ENCODE data around the gene CACYBP.

Gene CACYBP

DNA sequence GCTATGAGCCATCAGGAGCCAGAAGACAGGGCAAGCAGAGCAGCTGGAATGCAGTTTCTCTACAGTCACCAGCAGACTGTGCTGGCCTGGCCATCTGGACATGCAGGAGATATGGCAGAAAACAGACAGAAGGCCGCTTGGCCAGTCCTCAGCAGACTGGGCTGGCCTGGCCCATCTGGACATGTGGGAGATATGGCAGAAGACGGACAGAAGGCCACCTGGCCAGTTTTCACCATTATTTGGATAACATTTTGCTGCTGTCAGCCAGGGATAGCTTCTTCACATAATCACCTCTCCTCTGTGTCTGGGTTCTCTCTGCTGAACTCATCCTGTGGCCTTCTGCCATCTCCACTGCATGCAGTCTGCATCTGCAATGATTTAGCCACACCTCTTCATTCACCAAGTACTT is 25.0 kb upstream of the CACYBP start:
- DNase-seq (ENCODE audit: low read depth): no peak

DNA sequence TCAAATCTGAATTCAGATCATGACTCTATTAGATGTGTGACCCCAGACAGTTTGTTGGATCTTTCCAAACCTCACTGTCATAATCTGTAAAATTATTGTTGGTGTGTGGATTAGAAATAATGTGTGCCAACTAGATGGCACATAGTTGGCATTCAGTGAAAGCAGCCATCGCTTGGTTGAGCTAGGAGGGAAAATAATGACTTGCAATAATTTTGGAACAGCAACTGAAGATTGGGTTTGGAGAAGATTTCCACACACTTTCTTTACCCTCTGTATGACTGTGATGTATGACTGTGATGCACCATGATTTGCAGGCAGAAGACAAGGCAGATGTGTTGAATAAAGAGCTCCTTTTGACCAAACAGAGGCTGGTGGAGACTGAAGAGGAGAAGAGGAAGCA is 24.0 kb upstream of the CACYBP start:
- no peak for DNase-seq (ENCODE audit: low read depth)

DNA sequence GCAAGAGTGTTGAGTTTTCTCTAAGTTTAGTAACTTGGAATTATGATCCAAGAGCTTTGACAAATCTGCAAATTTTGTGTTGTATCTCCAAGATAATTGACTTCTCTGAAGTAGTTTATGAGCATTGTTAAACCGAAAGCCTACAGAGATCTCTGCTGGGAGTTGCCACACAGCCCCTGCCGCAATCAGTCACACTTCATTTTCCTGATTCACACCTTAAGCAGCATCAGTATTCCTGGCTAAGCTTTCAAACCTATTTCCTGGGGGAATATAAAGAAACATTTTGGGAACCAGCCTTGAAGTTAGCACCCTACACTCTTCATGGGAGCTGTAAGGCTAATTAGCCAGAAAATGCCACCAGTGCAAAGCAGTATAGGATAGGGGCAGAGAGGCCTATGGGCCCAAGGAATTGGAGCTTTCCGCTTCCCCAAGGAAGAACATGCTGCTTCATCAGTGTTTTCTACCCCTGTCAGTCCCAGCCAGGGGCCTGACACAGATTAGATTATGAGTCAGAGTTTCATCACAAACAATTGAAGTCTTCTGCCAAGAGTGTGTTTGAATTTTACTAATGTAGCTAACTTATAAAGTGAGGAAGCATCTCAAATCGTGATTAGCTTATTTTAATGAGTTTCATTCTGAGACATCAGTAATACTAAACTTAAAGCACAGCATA is 23.2 kb upstream of the CACYBP start:
- no peak for DNase-seq (ENCODE audit: low read depth)

DNA sequence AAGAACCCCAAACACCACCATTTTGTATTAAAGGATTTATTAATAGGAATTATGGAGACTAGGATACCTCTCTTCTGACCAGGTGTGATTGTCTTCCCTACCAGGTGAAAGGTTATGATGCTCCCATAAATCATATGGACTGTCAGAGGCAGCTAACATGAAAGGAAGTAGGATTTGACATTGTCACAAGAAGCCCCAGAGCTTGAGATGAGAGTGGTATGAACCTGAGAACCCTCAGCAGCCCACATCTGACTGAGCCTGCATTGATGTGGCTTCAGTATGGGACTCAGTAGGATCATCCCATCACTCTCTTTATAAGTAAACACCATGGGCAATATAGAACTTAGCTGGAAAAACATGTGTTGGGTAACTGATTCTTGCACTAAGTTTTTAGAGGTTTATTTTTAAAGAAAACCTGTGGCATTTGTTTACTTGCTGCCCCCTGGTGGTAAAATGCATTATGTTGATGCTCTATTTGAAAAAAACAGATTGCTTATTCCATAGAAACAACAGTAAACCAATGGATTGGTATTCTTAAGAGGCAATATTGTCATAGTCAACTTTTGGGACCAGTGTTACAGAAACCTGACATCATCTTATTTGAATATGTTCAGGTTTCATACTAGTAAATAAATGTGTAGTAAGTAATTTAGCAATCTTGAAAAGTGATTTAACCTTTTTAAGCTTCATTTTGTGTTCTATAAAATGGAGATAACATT is 16.6 kb upstream of the CACYBP start:
- no peak for DNase-seq (ENCODE audit: low read depth)

DNA sequence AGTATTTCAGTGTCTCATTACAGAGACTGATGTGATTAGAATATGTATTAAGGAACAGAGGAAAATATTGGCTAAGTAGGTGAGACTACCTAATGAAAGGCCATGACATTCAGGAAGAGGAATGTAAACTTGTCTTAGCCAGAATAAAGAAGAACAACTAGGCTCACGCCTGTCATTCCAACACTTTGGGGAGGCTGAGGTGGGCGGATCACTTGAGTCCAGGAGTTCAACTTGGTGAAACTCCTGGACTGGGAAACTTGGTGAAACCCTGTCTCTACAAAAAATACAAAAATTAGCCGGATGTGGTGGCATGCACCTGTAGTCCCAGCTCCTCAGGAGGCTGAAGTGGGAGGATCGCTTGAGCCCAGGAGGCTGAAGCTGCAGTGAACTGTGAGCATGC is 14.8 kb upstream of the CACYBP start:
- DNase-seq (ENCODE audit: low read depth): no peak

DNA sequence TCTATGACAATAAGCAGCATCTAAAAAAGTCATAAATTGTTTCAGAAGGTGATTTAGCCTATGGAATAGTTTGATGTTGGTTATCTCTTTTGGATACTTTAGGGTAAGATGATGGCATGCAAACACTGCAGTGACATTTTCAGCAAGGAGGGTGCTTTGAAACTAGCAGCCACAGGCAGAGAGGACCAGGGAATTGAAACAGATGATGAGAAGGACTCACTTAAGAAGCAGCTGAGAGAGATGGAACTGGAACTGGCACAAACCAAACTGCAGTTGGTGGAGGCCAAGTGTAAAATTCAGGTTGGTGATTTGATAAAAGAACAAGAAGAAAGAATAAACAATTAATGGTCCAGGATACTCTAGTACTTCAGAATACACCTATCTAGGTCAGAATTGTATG is 11.2 kb upstream of the CACYBP start:
- no peak for DNase-seq (ENCODE audit: low read depth)

DNA sequence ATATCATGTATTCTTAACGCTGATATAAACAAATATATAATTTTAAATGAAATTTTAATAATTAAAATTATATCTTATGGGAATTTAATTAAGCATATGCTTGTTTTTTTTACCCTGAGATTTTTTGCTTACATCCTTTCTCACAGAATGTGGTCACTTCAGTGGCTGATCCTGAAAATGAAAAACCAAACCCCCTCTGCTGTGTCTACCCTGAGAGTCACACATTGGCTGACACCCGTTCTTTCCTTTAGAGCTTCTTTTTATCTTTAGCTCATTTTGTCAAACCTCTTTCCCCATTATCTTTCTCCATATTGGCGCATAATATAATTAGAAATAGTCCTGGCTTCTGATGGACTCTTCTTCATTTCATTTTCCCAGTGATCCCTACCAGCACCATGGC is 10.8 kb upstream of the CACYBP start:
- DNase-seq (ENCODE audit: low read depth): no peak

DNA sequence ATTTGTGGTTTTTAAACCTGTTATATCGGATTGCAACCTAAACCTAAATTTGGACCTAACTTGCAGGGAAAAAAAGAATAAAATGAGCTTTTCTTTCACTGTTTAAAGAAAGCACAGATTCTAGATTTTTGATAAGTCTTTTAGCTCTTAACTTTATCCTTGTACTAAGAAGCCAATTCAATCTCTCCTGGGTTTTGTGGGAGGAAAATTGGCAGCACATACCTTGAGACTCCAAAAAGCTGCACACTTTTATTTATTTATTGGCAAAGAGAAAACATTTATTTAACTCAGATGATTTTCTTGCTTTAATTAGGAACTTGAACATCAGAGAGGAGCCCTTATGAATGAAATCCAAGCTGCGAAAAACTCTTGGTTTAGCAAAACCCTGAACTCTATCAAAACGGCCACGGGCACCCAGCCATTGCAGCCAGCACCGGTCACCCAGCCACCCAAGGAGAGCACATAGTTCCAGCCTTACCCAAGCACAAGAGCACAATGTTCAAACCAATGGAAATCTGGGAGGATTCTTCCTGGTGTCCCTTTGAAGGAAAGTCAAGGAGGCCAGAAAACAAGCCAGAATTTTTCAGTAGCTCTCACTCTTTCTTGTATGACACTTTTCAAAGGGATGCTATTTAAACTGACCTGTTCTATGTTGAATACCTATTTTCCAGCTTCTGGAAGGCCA is 10.1 kb upstream of the CACYBP start:
- DNase-seq (ENCODE audit: low read depth): no peak

DNA sequence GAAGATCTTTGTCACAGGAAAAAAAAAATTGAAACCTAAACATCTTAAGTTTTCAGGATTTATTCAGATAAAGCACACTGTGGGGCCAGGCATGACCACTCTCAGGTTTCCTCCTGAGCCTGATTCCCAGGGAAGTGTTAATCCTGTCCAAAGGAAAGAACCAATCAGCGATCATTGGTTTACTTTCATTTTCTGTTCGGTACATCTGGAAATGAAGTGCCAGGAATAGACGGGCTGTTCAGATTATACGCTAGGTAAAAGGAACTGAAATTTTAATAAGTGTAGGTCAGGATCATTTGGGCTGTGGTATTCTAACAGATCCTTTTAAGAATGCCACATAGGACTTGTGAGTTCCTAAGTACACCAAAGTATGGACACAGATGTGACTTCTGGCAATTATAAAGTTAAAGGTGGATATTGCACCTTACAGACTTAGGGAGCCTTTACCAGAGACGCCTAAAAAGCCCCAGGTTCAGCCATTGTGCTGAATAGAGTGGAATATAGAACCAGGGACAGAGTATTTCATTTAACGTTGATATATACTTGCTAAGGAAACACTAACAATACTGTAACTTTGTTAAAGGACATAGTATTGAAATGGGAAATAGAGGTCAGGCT is 9.3 kb upstream of the CACYBP start:
- DNase-seq (ENCODE audit: low read depth): no peak

DNA sequence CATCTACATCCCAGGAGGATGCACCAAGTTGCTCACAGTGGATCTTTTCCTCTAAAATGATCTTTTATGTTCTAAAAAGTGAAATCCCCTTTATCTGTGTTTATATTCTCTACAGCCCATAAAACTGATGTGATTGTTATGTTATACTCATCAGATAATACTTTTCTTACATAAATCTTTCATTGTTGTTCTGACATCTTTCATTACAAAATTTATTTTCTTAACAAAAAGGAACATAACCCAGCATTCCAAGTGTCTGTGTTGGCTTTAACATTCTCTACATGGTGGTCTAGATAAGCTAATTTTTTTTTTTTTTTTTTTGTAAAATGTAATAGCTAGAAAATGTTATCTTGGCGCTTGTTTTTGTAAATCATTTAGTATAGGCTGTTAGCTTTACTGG is 8.3 kb upstream of the CACYBP start:
- DNase-seq (ENCODE audit: low read depth): no peak

DNA sequence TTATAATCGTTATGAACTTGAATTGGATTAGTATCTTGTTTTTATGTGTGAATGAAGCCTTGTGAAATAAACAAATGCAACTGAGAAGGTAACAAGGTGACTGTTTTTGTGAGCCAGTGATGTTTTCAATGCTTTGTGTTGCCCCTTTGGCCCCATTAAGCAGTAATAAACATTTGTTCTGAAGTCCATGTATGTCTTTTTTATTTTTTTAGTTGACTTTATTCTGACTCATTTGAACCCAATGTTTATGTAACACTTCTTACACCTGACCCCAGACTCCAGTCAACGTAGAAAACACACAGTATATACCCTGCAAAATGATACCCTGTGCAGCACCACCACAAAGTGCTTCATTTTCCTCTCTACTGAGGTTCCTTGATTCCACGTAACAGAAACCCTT is 4.6 kb upstream of the CACYBP start:
- no peak for DNase-seq (ENCODE audit: low read depth)

DNA sequence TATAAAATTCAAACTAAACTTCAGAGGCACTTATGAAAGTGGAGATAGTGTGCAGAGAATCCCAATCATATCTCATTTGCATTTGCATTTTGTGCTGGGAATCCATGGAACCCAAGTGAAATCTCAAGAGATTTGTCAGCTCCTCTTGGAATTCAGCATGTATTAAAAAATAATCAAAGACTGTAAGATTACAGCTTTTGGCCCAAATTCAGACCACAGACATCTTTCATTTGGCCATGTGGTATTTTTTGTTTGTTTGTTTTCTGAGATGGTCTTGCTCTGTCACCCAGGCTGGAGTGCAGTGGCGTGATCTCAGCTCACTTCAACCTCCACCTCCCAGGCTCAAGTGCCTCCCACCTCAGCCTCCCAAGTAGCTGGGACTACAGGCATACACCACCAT is 3.8 kb upstream of the CACYBP start:
- DNase-seq (ENCODE audit: low read depth): no peak

DNA sequence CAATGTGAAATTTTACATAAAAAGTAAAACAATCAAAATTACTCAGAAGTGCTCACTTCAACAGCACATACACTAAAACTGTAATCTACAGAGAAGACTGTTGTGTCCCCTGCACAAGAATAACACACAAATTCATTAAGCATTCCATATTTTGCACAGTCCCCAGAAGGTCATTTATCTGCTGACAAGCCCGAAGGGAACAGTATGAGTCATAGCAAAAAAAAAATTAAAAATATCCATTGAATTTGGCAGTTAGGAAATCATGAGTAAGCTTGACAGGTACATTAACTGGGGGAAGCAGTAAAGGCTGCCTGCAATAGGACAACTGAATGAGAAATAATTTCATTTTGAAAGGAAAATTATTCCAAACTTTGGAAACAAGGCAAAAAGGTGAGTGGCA is 3.3 kb upstream of the CACYBP start:
- DNase-seq (ENCODE audit: low read depth): no peak

DNA sequence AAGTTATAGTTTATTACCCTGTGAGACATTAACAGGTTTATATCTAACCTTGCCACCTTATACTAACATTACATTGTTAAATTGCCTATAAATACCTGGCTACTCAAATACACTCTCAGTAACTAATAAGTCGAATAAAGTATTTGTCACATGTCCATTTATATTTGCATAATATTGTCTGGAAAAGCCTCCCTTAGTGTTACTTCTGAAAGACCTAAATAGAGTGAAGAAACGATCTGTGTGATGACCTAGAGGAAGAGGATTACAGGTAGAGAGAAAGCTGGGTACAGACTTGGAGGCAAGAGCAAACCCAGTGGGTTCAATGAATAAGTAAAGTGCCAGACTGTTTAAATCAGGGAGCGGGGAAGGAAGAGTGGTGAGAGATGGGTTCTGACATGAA is 2.7 kb upstream of the CACYBP start:
- DNase-seq (ENCODE audit: low read depth): no peak

DNA sequence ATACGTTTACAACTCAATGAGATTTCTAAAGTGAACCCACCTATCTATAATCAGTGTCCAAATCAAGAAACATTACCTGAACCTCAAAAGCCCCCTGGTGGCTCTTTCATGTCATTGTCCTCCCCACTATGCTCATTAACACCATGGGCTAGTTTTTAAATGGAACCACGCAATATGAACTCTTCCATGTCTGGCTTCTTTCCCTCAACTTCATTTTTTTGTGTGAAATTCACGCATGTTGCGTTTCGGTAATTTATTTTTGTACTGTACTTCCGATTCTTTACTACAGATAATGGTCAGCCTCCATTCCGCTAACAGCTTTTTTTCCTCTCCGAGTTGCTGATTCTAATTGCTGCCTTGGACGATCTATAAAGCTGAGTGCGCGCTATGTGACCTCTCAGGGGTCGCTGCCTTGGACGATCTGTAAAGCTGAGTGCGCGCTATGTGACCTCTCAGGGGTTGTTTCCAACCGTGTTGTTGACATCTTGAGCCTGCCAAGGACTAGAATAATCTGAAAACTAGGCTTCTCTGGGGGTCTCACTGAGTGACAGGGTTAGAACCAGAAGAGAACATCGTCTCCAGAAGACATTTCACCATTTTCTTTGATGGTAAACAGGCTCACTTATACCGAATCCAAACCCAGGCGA is 1.1 kb upstream of the CACYBP start:
- DNase-seq (ENCODE audit: low read depth): peak; percentile 70

DNA sequence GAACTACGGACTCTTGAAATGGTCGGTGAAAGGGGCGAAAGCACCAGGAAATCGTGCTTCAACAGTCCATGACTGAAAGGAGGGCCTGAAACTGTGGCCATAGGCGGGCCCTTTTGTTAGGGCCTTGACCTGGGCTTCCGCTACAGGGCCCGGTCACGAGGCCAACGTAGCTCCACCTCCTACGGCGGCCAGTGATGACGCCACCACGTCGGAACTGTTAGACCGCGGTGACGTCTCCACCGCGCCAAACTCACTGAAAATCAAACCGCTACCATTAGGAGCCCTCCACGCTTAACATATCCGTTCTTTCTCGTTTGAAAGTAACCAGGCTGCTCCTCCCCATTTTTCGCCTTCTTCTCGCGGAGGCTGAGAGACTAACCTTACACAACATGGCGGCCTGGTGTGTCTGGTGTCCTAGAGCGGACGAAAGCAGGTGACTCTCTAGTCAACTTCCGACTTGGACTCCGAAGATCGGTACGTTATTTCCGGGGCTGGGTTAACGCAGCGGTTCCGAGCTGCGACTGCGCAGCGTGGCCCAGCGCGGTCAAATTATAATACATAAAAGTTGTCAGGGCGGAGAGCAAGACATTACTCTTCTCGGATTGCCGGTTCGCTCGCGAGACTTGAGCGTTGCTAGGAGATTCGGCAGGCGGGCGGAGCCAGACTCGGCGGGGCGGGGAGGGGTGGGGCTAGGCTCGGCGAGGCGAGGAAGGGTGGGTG is 371 bp upstream of the CACYBP start:
- peak; percentile 96 for DNase-seq (ENCODE audit: low read depth)

DNA sequence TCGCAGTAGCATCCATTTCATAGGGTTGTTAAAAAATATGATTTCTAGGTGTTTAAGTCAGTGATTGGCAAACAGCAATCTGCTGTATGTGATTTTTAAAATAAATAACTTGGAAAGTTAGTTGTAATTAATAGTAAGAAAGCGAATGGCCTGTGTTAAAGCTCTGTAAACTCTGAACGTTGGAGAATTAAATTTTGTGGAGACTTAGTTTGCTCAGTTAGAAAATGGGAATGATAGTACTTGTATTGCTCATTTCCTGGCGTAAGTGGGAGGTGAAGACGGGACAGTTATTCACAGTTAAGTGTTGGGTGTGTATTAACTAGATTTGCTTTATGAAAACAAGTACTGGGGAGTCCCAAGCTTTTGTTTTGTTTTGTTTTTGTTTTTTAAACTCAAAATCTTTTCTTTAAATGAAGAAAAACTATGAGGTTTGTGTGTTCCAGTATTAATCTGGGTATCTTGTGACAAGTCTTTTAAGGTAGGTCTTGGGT is 995 bp downstream of the CACYBP start:
- DNase-seq (ENCODE audit: low read depth): no peak

DNA sequence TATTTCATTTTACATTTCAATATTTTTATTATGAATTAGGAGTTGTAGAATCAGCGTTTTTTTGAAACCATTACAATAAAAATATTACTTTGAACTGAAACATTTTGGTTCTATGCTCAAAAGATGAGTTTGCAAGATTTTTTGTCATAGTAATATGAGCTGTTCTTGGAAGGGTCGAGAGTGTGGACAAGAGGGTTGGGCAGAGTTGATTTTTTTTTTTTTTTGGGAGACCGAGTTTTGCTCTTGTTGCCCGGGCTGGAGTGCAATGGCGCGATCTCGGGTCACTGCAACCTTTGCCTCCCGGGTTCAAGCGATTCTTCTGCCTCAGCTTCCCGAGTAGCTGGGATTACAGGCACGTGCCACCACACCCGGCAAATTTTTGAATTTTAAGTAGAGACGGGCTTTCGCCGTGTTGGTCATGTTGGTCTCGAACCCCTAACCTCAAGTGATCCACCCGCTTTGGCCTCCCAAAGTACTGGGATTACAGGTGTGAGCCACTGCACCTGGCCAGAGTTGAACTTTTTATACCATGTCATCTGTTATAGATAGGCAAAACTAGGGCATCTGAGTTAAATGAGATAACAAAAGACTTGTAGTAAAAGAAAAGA is 3.3 kb downstream of the CACYBP start:
- DNase-seq (ENCODE audit: low read depth): no peak

DNA sequence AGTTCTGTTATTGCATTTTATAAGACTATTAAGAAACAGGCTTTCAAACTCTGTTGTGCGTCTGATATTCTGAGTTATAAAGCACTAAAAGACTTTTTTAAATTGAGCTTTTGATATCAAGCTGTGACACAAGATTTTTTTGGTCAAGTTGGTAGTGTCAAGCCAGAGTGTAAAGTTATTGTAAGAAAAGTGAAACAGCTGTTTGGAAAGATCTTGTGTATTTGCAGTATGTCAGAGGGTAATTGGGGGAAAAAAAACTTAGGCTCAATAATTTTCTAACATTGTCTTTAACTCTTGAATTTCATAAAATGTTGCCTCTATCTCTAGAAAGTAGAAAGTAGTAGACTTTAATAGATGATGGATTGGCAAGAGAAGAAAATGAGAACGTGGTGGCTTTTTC is 3.8 kb downstream of the CACYBP start:
- DNase-seq (ENCODE audit: low read depth): no peak

DNA sequence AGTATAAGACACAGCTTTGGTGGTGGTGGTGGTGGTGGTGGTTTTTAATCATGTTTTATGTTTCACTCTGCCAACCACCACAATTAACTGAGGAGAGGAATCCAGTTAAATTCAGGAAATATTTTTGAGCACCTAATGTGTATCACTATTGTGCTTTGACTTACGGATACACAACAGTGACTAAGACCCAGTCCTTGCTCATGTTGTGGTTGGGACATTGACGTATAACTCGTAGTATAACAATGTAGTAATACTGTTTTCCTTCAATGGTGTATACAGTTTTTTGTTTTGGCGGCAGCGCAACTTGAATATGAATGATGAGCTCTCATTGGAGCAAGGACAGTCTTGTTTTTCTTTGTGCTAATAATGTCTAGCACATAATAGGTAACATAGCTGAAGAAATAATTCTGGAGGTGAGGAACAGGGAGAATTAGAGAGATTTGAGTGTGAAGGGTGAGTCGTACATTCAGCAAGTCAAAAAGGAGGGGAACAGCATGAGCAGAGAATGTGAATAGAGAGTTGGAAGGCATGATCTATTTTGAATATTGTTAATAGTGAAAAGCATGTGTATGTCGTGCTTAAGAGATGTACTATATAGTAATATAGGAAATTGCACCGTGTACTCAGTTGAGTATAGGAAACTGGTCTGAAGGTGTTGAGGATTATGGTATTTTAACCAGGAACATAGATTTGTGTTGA is 5.5 kb downstream of the CACYBP start:
- DNase-seq (ENCODE audit: low read depth): no peak

DNA sequence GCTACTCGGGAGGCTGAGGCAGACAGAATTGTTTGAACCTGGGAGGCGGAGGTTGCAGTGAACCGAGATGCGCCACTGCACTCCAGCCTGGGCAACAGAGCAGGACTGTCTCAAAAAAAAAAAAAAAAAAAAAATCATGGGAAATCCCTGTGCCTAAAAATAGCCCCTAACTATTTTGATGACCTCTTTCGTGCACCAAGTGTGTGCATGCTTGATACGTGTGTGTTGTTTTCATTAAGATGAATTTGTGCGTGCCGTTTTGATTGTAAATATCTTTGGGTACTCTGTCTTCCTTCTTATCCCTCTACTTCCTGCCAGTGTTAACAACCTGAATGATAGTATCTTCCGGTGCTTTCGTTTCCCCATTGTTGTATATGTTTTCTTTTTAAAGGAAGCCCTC is 9.8 kb downstream of the CACYBP start:
- DNase-seq (ENCODE audit: low read depth): no peak
